Mesothelial cell of epicardium (in vitro differentiated cells): ENCODE data around the gene ZBTB40. TPM values are rescaled to one million over a fixed set of nuclear protein-coding genes. Genes with fewer than 3 reads are reported as not detected.

Source experiments
- DNase-seq, 2 experiments: peaks; one replicate each; pipeline ENCODE4 v3.0.0; 2021; ENCODE audit warnings: low spot score in 2 of 2; ENCODE audit not compliant: unreplicated experiment in 2 of 2
- H3K27ac Mint-ChIP-seq: 2 replicates; pipeline ENCODE4 v1.8.0; 2021; ENCODE audit warnings: mixed read lengths
- H3K27me3 Mint-ChIP-seq: 2 replicates; pipeline ENCODE4 v1.8.0; 2021; ENCODE audit warnings: low read depth, mixed read lengths
- H3K36me3 Mint-ChIP-seq: 2 replicates; pipeline ENCODE4 v1.8.0; 2021; ENCODE audit warnings: mixed read lengths
- H3K4me1 Mint-ChIP-seq: 2 replicates; pipeline ENCODE4 v1.8.0; 2021; ENCODE audit warnings: mixed read lengths
- H3K4me3 Mint-ChIP-seq: 2 replicates; pipeline ENCODE4 v1.8.0; 2021; ENCODE audit warnings: mild to moderate bottlenecking, moderate library complexity, mixed read lengths
- H3K9me3 Mint-ChIP-seq: 2 replicates; pipeline ENCODE4 v1.8.0; 2021; ENCODE audit warnings: mixed read lengths
- total RNA-seq: library from RNA; stranded (reverse); gene quantifications from 3 replicates; pipeline ENCODE4 v1.2.1, GENCODE V29; 2021
- TF ChIP-seq, protein P1 (sequence below): fragments of 200-600 bp; sonication (generic); IDR thresholded peaks from one replicate; pipeline ENCODE4 v1.5.0; 2021; ENCODE audit warnings: antibody characterized with exemption; ENCODE audit not compliant: unreplicated experiment

Gene ZBTB40
- total RNA-seq, 1 donor from 2014 or later = 24.8 TPM

DNA sequence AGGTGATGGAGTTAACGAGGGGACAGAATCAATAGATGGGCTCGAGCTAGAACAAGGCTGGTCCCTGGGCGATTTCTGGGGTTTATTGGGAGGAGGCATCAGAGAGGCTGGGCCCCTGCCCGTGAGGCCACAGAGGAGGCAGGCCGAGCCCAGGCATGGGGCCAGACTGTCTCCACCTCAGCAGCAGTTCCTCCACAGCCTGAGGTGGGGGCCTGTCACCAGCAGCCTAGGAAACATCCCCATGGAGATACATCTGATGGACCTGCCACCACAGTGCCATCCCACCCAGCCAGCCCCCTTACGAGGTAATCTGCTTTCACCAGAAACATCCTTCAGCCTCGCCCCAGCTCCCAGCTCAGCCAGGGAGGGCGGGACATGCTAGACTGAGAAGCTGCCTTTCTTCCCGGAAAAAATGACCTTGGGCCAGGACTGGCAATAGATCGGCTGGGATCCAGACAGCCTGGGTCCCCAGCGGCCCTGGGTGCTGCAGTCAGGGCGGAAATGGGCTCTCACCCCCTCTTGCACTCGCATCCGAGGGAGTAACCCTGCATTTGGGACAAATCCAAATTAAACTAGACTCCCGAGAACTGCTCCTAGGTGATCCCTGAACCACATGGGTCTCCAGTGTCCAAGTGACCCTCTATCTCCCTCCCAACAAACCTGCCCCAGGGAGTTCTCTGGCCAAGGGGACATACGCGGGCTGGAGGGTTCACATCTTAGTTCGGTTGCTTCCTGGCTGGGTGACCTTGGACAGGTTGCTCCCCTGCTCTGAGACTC, 101.6 kb downstream of the ZBTB40 start:
- H3K4me1 Mint-ChIP-seq = peaks cover 17% of the 10 kb centered on the region
- peaks cover 64% of the 10 kb centered on the region for H3K27me3 Mint-ChIP-seq
- no peak overlapping the region for H3K4me3 Mint-ChIP-seq
- H3K27ac Mint-ChIP-seq = no peak overlapping the region
- TF ChIP-seq, protein P1, sequence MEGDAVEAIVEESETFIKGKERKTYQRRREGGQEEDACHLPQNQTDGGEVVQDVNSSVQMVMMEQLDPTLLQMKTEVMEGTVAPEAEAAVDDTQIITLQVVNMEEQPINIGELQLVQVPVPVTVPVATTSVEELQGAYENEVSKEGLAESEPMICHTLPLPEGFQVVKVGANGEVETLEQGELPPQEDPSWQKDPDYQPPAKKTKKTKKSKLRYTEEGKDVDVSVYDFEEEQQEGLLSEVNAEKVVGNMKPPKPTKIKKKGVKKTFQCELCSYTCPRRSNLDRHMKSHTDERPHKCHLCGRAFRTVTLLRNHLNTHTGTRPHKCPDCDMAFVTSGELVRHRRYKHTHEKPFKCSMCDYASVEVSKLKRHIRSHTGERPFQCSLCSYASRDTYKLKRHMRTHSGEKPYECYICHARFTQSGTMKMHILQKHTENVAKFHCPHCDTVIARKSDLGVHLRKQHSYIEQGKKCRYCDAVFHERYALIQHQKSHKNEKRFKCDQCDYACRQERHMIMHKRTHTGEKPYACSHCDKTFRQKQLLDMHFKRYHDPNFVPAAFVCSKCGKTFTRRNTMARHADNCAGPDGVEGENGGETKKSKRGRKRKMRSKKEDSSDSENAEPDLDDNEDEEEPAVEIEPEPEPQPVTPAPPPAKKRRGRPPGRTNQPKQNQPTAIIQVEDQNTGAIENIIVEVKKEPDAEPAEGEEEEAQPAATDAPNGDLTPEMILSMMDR = no peak
- no peaks in the 10 kb centered on the region for H3K9me3 Mint-ChIP-seq
- no peak for DNase-seq
- no peaks in the 10 kb centered on the region for H3K36me3 Mint-ChIP-seq

DNA sequence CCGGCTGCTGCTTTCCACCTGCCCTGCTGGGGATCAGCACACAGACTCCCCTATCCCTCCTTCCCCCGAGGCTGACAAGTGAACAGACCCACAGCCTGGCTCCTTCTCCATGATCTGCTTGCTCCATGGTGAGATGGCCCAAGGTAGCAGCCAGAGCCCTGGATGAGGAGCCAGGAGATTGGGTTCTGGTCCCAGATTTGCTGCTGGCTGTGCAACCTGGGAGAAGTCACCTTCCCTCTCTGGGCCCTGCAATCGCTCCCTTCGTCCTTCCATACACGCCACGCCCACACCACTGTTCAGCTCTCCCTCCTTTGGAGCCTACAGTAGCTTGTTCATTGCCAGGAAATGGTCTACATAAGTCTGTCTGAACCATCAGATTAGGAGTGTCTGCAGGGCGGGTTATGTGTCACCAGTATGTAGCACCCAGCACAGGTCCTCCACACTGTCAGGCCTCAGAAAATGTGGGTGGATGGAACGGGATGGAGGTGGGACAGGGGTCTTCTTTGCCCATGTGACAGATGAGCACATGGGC, 102.4 kb downstream of the ZBTB40 start:
- Mint-ChIP-seq H3K4me3 (no peak overlapping the region), H3K36me3 (no peaks in the 10 kb centered on the region), H3K27ac (no peak overlapping the region), H3K27me3 (peaks cover 59% of the 10 kb centered on the region), H3K9me3 (no peaks in the 10 kb centered on the region), H3K4me1 (peaks cover 17% of the 10 kb centered on the region)
- TF ChIP-seq, protein P1 = no peak
- no peak for DNase-seq

DNA sequence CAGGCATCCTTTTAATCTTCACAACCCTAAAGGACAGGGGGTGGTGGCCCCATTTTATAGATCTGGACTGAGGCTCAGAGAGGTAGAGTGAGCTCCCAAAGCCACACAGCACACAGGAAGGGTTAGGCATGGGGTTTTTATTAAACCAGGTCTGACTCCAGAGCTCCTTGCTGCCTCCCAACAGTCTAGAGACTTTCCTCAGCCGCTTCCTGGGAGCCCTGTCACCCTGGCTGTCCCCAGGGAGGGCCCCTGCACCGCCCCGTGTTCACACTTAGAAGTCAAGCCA, 103.7 kb downstream of the ZBTB40 start:
- Mint-ChIP-seq H3K4me1 (peaks cover 17% of the 10 kb centered on the region), H3K27ac (no peak overlapping the region), H3K4me3 (no peak overlapping the region), H3K9me3 (no peaks in the 10 kb centered on the region), H3K27me3 (peaks cover 66% of the 10 kb centered on the region), H3K36me3 (no peaks in the 10 kb centered on the region)
- TF ChIP-seq, protein P1 = no peak
- no peak for DNase-seq

DNA sequence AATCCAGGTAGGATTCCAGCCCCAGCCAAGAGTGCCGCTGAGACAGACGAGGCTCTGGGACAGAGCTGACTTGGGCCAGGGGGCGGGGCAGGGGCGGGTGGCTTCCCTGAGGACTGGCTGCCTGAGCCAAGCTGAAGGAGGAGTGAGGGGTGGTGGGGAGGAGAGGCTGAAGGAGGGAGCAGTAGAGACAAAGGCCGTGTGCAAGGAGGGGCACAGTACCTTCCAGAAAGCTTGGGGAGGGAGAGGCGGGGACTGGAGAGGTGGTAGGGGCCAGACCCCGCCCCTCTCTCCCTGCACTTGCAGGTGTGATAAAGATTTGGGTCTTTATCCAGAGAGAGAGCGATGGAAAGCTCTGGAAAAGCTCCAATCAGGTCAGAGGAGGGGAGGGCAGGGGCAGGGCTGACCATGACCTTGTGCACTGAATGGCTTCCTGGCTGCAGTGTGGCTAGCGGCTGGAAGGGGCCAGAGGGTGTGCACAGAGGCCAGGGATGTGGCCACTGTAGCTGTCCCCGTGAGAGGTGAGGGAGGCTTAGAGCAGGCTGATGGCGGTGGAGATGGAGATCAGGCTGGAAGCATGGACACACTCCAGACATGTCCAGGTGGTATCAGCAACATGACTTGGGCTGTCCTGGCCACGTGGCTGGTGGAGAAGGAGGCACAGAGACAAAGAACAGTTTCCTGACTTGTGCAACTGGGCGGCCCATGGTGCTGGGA, 104.9 kb downstream of the ZBTB40 start:
- H3K4me3 Mint-ChIP-seq = no peak overlapping the region
- H3K4me1 Mint-ChIP-seq = peaks cover 17% of the 10 kb centered on the region
- H3K36me3 Mint-ChIP-seq = no peaks in the 10 kb centered on the region
- TF ChIP-seq, protein P1 = no peak
- no peaks in the 10 kb centered on the region for H3K9me3 Mint-ChIP-seq
- no peak overlapping the region for H3K27ac Mint-ChIP-seq
- H3K27me3 Mint-ChIP-seq = peaks cover 75% of the 10 kb centered on the region
- no peak for DNase-seq

DNA sequence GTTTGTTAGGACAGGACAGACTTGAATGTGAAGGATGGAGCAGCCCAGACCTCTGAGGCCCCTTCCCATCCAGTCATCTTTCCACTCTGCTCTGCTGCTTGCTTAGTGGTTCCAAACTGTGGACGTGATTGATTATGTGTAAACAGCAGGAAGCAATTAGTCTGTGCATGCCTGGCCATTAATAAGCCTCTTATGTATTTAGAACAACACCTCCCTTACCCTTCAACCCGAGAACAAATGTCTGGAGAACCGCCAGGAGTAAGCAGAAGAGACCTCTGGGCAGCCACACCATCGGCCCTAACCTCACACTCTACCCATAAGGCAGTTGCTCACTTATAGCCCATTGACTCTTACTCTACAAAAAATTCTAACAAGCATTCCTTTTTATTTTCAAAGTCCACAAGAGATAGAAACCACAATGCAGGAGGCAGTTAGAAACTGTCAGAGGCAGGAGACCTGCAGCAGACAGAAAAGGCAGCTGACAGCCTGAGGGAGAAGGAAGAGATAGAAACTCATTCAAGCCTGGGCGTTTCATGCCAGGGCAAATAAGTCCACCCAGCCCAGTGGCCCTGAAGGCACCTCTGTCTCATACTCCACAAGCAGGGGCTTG, 105.8 kb downstream of the ZBTB40 start:
- H3K27ac Mint-ChIP-seq = peak overlapping the region; percentile 7
- TF ChIP-seq, protein P1 = no peak
- H3K4me1 Mint-ChIP-seq = peaks cover 17% of the 10 kb centered on the region
- no peaks in the 10 kb centered on the region for H3K9me3 Mint-ChIP-seq
- DNase-seq = no peak
- H3K4me3 Mint-ChIP-seq = no peak overlapping the region
- H3K27me3 Mint-ChIP-seq = peaks cover 83% of the 10 kb centered on the region
- no peaks in the 10 kb centered on the region for H3K36me3 Mint-ChIP-seq
